Measurements from ENCODE around the gene MAP2K6. TPM values are rescaled to one million over a fixed set of nuclear protein-coding genes. Genes with fewer than 3 reads are reported as not detected.

Gene MAP2K6
- total RNA-seq, 2 experiments from 2014 or later, result 6.3 to 8.8 TPM

DNA sequence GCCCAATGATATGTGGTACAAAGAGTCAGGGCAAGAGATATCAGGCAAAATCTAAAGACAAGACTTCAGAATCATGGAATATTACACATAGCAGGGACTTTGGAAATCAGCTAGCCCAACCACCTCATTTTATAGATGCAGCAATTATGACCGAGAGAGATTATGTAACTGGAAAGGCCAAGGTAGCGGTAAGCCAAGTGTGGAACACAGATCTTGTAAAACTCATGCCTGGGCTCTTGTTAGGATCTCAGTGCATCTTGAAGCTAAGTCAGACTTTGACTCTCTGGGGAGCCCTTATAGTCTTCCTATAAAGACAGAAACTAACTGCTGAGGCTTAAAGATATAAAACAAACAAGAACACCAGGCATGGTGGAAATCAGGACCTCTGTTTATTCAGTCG, 18.6 kb downstream of the MAP2K6 start:
- CTCF ChIA-PET, result no interaction called here
- H3K36me3 Mint-ChIP-seq, result peaks cover 1% of the 10 kb centered on the region
- no peak overlapping the region for H3K4me3 Mint-ChIP-seq
- ATAC-seq (no peak), DNase-seq (no peak)
- peaks cover 18% of the 10 kb centered on the region for H3K4me1 Mint-ChIP-seq
- H3K9me3 Mint-ChIP-seq (ENCODE audit: low read depth), result no peaks in the 10 kb centered on the region
- H3K27ac Mint-ChIP-seq, result no peak overlapping the region
- no peaks in the 10 kb centered on the region for H3K27me3 Mint-ChIP-seq

DNA sequence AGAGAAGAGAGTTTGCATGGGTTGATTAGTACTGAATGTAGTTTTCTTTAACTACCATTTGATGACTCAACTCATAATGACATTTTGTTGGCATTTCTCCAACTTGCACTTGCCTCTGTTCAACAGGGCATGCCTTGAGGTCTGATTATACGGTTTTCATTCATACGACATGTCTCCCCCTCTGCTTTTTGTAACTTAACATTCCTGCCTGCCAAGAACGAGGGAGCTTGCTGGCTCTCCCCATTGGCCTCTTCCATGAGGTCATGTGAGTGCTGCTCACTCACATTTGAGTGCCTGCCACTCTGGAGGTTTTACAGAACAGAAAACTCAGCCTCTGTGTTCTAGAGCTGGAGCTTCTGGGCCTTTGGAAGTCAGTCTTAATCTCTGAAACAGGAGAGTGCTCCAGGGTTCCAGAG, 19.7 kb downstream of the MAP2K6 start:
- Mint-ChIP-seq H3K27me3 (no peaks in the 10 kb centered on the region), H3K9me3 (ENCODE audit: low read depth) (no peaks in the 10 kb centered on the region), H3K4me1 (peaks cover 14% of the 10 kb centered on the region), H3K36me3 (peaks cover 1% of the 10 kb centered on the region), H3K4me3 (no peak overlapping the region), H3K27ac (no peak overlapping the region)
- DNase-seq (no peak), ATAC-seq (no peak)
- CTCF ChIA-PET, result no interaction called here

DNA sequence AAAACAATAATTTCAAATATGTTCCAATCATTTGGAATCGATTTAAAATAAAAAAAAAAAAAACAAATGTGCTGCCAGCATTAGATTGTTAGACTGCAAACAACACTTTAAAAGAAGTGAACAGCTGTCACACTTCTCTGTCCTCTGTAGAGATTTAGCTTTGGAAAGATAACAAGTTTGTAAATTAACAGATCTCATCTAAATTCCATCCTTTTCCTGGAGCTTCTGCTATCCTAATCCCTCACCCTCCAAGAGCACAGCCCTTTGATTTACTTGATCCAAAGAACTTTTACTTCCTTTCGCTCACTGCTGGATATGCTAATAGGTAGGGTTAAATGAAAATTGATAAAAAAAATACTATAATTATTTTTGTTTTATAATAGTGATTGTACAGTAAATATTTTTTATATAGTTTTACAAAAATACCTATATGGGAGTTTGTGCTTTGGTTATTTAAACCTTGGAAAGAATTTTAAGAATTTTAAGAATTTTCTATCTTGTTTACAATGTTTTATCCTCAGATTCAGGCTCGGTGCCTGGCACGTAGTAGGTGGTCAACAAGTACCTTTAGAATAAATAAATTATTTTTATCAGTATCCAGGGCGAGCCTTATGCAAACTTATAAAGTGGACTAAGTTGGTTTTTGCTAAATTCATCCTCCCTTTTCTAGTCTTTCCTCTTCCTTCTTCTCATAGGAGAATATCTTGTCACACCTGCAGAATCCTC, 21.6 kb downstream of the MAP2K6 start:
- Mint-ChIP-seq H3K4me1 (peaks cover 3% of the 10 kb centered on the region), H3K9me3 (ENCODE audit: low read depth) (peaks cover 1% of the 10 kb centered on the region), H3K27ac (no peak overlapping the region), H3K4me3 (no peak overlapping the region), H3K27me3 (no peaks in the 10 kb centered on the region), H3K36me3 (peaks cover 2% of the 10 kb centered on the region)
- ATAC-seq (no peak), DNase-seq (no peak)
- CTCF ChIA-PET, result no interaction called here

DNA sequence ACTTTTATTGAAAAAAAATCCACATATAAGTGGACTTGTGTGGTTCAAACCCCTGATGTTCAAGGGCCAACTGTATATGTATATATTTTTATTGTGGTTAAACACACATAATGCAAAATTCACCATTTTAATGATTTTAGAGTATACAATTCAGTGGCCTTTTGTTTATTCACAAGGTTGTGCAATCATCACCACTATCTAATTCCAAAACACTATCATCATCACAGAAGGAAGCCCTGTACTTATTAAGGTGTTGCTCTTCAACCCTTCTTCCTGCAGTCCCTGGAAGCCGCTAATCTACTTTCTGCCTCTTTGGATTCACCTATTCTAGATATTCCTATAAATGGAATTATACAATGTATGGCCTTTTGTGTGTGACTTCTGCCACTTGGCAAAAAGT, 23.0 kb downstream of the MAP2K6 start:
- Mint-ChIP-seq H3K4me3 (no peak overlapping the region), H3K27me3 (no peaks in the 10 kb centered on the region), H3K27ac (no peak overlapping the region), H3K4me1 (peaks cover 3% of the 10 kb centered on the region), H3K36me3 (peaks cover 2% of the 10 kb centered on the region), H3K9me3 (ENCODE audit: low read depth) (peaks cover 1% of the 10 kb centered on the region)
- DNase-seq, result no peak
- ATAC-seq, result no peak
- CTCF ChIA-PET, result interaction anchor here (1.2 kb wide), 1 partner anchor 11 kb away, joined by 4 read pairs; no protein-coding TSS in a partner anchor

DNA sequence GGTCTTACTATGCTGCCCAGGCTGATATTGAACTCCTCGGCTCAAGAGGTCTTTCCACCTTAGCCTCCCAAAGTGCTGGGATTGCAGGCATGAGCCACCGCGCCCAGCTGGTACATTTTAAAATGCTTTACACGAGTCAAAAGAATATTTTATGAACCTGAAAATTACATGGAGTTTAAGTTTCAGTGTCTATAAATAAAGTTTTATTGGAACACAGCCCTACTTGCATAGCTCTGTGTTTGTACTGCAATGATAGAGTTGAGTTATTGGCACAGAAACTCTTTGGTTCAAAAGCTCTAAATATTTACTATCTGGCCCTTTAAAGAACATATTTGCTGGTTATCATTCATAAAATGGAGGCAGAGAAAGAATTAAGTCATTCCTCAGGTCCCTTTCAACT, 24.3 kb downstream of the MAP2K6 start:
- H3K4me1 Mint-ChIP-seq, result peaks cover 3% of the 10 kb centered on the region
- CTCF ChIA-PET, result interaction anchor here (0.9 kb wide), 1 partner anchor 49 kb away, joined by 3 read pairs; no protein-coding TSS in a partner anchor

DNA sequence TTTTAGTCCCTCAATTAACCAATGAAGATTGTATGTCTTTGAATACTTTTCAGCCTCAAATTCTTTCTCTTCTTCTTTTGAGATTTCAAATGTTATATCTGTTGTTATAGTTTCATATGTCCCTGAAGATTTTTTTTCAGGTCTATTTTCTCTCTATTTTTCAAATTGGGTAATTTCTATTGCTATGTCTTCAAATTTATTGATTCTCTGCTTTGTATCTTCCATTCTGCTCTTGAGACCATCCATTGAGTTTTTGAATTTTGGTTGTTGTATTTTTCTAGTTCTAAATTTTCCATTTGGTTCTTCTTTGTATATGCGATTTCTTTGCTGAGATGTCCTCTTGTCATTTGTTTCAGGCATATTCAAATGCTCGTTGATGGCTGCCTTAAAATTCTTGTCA, 26.7 kb downstream of the MAP2K6 start:
- H3K4me1 Mint-ChIP-seq, result peaks cover 5% of the 10 kb centered on the region
- H3K4me3 Mint-ChIP-seq, result no peak overlapping the region
- ATAC-seq, result no peak
- H3K36me3 Mint-ChIP-seq, result peaks cover 2% of the 10 kb centered on the region
- H3K27me3 Mint-ChIP-seq, result no peaks in the 10 kb centered on the region
- H3K9me3 Mint-ChIP-seq (ENCODE audit: low read depth), result peaks cover 1% of the 10 kb centered on the region
- no peak for DNase-seq
- CTCF ChIA-PET, result no interaction called here
- no peak overlapping the region for H3K27ac Mint-ChIP-seq

More for the DNA sequence above, 24.3 kb downstream of the MAP2K6 start:
- peaks cover 2% of the 10 kb centered on the region for H3K36me3 Mint-ChIP-seq
- peaks cover 1% of the 10 kb centered on the region for H3K9me3 Mint-ChIP-seq (ENCODE audit: low read depth)
- ATAC-seq (no peak), DNase-seq (no peak)
- H3K27me3 Mint-ChIP-seq, result no peaks in the 10 kb centered on the region
- H3K27ac Mint-ChIP-seq, result no peak overlapping the region
- no peak overlapping the region for H3K4me3 Mint-ChIP-seq

DNA sequence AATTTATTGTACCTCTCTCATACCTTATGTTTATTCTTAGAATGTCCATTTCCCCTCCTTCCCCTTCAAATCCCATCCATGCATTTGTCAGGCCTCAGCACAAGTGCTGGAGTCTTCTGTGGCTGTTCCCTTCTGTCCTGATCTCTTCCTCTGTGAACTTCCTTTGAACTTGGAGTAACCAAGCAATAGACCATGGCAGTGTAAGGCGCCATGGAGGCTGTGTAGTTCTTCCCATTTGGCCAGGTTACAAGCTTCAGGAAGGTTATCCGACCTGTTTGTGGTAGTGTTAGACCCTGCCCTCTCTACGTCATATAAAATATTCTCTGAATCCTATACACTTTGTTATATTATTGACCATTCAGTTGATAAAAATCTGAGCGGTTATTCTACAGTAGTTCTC, 28.6 kb downstream of the MAP2K6 start:
- Mint-ChIP-seq H3K4me1 (peaks cover 5% of the 10 kb centered on the region), H3K36me3 (peaks cover 2% of the 10 kb centered on the region), H3K9me3 (ENCODE audit: low read depth) (peaks cover 1% of the 10 kb centered on the region), H3K4me3 (no peak overlapping the region), H3K27me3 (no peaks in the 10 kb centered on the region), H3K27ac (no peak overlapping the region)
- ATAC-seq (no peak), DNase-seq (no peak)
- CTCF ChIA-PET, result no interaction called here

DNA sequence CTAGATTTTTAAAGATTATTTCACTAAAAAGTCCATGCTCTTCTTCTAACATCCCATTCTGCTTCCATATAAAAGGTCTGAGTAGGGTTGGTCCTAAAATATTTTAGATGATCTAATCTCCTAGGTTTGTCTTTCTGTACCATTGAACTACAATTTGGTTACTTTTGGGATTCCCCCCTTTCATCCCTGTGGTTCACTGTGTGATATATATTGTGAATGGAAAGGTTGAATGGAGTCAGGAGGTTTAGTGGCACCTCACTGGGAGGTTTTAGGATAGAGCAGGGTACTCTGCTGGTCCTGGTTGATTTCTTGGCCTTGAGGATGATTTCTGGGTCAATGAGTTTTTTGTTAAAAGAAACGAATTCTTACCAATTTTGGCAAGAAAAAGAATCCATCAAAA, 29.5 kb downstream of the MAP2K6 start:
- Mint-ChIP-seq H3K9me3 (ENCODE audit: low read depth) (peaks cover 1% of the 10 kb centered on the region), H3K36me3 (peaks cover 2% of the 10 kb centered on the region), H3K4me1 (peaks cover 5% of the 10 kb centered on the region), H3K27ac (no peak overlapping the region), H3K27me3 (no peaks in the 10 kb centered on the region), H3K4me3 (no peak overlapping the region)
- CTCF ChIA-PET, result no interaction called here
- ATAC-seq (no peak), DNase-seq (no peak)

DNA sequence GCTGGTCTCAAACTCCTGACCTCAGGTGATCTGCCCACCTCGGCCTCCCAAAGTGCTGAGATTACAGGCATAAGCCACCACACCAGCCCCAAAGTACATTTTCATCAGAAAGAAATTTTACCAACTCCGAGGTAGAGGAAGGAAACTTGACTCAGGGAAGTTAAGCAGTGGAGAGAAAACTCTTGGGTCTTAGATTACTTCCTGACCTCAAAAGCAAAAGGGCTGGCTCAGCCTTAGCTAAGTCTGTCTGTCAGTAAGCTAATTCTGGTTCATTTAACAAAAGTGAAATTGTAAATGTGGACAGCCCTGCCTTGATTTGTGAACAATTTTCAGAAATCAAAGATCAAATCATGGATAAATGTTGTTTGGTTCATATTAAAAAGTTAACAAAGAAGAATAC, 30.6 kb downstream of the MAP2K6 start:
- peaks cover 1% of the 10 kb centered on the region for H3K9me3 Mint-ChIP-seq (ENCODE audit: low read depth)
- H3K36me3 Mint-ChIP-seq, result peaks cover 2% of the 10 kb centered on the region
- H3K4me1 Mint-ChIP-seq, result peaks cover 4% of the 10 kb centered on the region
- DNase-seq, result no peak
- H3K4me3 Mint-ChIP-seq, result no peak overlapping the region
- H3K27me3 Mint-ChIP-seq, result no peaks in the 10 kb centered on the region
- ATAC-seq, result no peak
- H3K27ac Mint-ChIP-seq, result no peak overlapping the region
- CTCF ChIA-PET, result no interaction called here

DNA sequence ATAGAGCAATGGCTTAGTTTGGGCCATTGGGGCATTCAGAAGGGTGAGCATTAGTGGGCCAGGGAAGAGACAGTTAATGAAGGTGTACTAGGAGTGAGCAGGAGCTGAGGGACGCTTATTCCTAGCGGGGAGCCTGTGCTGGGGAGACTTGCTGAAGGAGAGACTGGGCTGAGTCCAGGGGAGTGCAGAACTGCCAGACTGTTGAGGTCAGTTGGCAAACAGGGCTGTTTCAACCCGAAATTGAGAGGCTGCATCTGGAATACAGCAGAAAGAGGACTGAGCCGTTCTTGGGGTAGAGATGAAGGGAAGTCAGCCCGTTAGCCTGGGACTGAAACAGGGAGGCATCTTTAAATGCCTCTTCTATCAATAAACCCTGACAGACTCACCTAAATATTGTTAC, 33.2 kb downstream of the MAP2K6 start:
- Mint-ChIP-seq H3K27ac (no peak overlapping the region), H3K36me3 (no peaks in the 10 kb centered on the region), H3K9me3 (ENCODE audit: low read depth) (no peaks in the 10 kb centered on the region), H3K27me3 (no peaks in the 10 kb centered on the region), H3K4me3 (no peak overlapping the region), H3K4me1 (peaks cover 8% of the 10 kb centered on the region)
- ATAC-seq, result no peak
- CTCF ChIA-PET, result no interaction called here
- no peak for DNase-seq

DNA sequence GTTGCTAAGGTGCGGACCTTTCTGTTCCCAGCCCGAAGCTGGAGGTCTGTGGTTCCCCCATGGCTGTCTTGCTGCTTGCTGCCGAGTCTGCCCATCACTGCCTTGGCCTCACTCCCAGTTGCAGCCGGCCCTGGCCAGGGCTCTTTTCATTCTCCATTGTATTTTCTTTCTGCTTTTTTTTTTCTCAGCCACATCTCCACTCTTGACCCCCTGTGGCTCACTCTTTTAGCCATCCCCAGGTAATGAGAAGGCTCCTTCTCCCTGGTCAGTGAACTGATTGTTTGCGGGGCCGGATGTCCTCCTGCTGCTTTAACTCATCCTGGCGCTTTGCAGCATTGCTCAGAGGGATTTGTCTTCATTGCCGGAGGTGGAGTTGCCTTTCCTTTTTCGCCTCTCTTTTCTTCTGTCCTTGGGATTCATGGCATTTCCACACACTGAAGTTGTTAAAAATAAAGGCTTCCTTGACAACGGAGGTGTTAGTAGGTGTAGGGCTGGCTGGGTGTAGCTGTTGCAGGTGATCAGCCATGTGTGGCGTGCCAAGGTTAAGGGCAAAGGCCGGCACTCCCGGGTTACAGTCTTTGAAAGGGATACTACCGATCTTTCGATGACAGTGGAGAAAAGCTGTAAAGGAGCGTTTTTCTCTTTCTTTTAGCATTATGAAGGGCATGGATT, 34.1 kb downstream of the MAP2K6 start:
- Mint-ChIP-seq H3K27me3 (no peaks in the 10 kb centered on the region), H3K36me3 (no peaks in the 10 kb centered on the region), H3K4me3 (no peak overlapping the region), H3K4me1 (peaks cover 8% of the 10 kb centered on the region), H3K27ac (no peak overlapping the region), H3K9me3 (ENCODE audit: low read depth) (no peaks in the 10 kb centered on the region)
- DNase-seq (no peak), ATAC-seq (no peak)
- CTCF ChIA-PET, result no interaction called here

DNA sequence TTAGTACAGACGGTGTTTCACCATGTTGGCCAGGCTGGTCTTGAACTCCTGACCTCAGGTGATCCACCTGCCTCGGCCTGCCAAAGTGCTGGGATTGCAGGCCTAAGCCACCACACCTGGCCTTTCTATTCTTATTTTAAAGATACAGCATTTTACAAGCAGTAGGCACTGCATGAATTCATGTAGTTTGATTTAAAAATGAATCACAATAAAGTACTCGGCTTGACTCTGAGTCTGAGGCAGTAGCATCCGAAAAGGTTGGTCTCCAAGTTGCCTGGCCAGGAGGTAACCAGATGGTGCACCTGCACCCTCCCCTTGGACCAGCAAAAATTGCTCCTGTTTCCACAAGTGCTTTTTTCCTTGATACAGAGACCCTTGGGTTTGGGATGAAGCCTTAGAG, 35.6 kb downstream of the MAP2K6 start:
- CTCF ChIA-PET, result no interaction called here
- ATAC-seq (no peak), DNase-seq (no peak)
- Mint-ChIP-seq H3K36me3 (no peaks in the 10 kb centered on the region), H3K27me3 (no peaks in the 10 kb centered on the region), H3K27ac (no peak overlapping the region), H3K9me3 (ENCODE audit: low read depth) (no peaks in the 10 kb centered on the region), H3K4me1 (peaks cover 7% of the 10 kb centered on the region), H3K4me3 (no peak overlapping the region)

DNA sequence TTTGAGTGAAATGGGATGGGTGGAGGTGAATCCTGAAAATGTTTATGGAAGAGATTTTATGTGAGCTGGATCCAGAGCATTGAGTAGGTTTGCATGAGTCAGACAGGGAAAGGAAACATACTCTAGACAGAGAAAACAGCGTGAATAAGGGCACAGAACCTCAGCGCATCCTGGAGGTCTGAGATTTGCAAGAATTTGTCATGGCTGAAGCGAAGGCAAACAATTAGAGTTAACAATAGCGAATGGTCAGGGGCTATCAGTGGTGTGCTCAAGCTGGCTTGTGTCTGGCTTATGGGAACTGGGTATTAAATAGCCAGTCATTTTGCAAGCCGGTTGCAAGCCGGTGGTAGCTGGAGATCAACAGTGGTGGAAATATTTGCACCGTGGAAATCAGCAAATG, 36.4 kb downstream of the MAP2K6 start:
- Mint-ChIP-seq H3K4me1 (peaks cover 6% of the 10 kb centered on the region), H3K36me3 (no peaks in the 10 kb centered on the region), H3K27me3 (no peaks in the 10 kb centered on the region), H3K4me3 (no peak overlapping the region), H3K27ac (no peak overlapping the region), H3K9me3 (ENCODE audit: low read depth) (no peaks in the 10 kb centered on the region)
- no peak for ATAC-seq
- DNase-seq, result no peak
- CTCF ChIA-PET, result no interaction called here
